SW 1271 (cell line): ENCODE results near the gene KIAA0232.

Experiments used
- DNase-seq, 2 experiments: peaks; one replicate each; lab custom pipeline; 2025; lab: John Stamatoyannopoulos, UW

The KIAA0232 gene, protein sequence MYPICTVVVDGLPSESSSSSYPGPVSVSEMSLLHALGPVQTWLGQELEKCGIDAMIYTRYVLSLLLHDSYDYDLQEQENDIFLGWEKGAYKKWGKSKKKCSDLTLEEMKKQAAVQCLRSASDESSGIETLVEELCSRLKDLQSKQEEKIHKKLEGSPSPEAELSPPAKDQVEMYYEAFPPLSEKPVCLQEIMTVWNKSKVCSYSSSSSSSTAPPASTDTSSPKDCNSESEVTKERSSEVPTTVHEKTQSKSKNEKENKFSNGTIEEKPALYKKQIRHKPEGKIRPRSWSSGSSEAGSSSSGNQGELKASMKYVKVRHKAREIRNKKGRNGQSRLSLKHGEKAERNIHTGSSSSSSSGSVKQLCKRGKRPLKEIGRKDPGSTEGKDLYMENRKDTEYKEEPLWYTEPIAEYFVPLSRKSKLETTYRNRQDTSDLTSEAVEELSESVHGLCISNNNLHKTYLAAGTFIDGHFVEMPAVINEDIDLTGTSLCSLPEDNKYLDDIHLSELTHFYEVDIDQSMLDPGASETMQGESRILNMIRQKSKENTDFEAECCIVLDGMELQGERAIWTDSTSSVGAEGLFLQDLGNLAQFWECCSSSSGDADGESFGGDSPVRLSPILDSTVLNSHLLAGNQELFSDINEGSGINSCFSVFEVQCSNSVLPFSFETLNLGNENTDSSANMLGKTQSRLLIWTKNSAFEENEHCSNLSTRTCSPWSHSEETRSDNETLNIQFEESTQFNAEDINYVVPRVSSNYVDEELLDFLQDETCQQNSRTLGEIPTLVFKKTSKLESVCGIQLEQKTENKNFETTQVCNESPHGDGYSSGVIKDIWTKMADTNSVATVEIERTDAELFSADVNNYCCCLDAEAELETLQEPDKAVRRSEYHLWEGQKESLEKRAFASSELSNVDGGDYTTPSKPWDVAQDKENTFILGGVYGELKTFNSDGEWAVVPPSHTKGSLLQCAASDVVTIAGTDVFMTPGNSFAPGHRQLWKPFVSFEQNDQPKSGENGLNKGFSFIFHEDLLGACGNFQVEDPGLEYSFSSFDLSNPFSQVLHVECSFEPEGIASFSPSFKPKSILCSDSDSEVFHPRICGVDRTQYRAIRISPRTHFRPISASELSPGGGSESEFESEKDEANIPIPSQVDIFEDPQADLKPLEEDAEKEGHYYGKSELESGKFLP (N-terminal part only)

DNA sequence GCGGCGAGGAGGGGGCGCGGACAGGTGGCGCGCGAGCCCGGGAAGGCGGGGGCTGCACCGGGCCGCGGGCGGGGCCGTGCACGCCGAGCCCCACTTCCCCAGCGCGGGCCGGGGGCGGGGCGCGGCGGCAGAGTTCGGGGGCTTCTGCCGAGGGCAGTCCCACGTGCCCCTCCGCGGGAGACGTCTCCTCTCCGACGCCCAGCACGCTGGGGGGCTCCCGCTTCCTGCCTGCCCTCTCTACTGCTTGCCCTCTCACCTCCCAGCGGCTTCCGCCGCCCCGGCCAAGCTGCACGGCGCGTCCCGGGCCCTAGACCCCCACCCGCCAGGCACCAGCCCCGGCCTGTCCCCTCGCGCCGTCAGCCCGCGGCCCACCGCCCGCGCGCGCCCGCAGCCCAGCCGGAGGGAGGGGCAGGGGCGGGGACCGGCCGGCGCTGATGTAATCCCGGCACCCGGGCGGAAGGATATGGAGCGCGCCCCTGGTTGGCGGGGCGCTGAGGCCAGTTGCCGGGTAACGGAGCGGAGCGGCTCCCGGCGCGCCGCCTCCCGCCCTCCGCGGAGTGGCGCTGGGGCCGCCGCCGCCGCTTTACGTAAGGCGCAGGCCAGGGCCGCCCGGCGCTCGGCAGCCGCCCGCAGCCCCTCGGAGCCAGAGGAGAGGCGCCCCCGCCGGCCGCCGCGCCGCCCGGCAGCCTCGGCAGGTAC is at the start of gene KIAA0232:
Gene KIAA0232 (plus strand): TSS at position 581 of the 699 bp plus-strand sequence. CDS start 41,727 bp downstream, outside the sequence.
- peak; percentile 62 to 81 for DNase-seq

DNA sequence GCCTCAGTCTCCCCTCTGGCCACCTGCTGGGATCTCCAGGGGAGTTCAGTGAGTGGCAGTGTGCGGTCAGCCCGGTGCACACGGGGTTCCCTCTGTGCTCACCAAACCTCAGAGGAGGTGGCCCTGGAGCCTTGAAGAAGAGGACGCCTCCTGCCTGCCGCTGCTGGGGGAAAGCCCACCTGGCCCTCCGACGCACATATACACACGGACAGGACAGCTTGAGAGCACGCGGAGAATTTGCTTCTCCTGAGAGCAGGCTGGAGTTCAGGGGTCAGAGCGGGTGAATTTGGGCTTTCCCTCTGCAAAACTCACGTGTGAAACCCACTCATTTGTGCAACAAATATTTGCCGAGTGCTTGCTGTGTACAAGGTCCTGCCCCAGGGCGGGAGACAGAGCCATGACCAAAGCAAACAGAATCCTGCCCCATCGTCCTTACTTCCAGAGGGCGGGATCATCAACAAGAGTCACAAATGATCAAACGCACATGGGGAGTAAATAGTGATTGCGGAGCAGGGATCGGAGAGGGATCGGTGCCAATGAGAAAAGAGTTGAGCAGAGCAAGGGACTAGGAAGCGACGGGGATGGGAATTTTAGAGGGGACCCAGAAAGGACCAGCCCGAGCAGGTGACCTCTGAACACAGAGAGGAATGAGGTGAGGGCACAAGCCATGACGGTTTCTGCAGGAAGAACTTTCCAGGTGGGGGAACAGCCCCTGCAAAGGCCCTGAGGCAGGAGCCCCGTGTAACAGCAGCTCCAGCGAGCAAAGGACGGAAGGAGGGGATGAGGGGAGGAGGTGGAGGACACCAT is 49.0 kb upstream of the KIAA0232 start:
- no peak for DNase-seq

DNA sequence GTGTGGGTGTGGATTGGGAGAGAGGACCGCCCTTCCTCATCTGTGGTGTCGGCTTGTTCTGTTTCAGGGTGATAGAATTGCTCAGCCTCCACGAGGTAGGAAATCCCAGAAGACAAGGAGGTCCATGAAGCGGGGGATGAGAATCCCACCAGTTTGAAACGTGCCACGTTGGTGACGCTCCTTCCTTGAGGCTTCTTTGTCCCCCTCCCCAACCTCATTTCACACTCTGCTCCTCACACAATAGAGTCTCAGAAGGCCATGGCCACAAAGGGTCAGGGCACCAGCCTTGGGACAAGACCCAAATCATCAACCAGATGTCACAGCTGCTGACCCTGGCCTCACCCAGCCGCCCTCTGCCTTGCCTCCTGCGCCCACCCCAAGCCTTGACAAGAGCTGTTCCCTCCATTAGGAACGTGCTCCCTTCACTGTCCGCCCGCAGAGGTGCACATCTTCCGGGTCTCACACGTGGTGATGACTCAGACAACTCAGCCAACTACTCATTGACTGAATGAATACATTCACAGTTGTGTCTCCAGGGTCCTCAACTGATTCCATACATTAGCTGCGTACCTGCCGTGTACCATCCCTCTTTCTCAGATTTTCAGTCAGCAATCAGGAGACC is 48.3 kb upstream of the KIAA0232 start:
- DNase-seq, result no peak

DNA sequence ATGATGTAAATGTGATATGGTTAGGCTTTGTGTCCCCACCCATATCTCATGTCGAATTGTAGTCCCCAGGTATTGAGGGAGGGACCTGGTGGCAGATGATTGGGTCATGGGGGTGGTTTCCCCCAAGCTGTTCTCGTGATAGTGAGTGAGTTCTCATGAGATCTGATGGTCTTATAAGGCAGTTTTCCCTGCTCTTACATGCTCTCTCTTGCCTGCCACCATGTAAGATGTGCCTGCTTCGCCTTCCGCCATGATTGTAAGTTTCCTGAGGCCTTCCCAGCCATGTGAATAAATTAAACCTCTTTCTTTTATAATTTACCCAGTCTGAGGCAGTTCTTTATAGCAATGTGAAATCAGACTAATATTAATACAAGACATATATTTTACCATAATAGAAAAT is 42.6 kb upstream of the KIAA0232 start:
- no peak for DNase-seq

DNA sequence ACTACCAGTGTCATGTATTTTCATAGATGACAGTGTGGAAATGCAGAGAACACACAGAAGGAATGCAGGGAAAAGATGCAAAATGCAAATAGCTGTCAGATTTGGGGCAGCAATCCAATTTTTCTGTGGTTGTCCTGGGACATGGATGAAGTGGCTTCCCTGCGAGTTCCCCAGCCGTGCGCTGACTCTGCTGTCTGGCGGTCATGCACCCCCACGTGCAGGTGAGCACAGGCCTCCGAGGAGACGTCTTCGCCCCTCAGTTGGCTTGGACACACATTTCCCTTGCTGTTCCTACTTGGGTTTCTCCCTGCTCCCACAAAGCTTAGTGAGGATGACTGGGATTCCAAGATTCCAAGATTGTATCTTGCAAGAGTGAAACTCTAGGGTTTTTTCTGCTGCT is 42.2 kb upstream of the KIAA0232 start:
- DNase-seq, result no peak

DNA sequence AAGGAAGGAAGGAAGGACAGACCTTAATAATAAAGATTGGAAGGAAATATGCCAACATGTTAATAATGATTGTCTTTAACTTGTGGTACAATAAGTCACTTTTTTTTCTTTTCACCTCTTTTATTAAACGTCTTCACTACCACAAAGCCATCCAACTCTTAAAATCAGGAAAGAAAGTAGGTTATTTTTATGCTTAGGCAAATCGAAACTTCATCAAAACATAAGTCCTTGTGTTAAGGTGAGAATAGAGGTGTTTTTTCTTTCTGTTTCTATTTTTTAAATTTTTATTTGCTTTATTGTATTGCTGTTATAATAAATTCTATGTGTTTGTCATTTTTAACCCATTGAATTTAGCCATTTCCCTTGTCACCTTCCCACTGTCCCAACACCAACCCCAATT is 40.0 kb upstream of the KIAA0232 start:
- DNase-seq, result no peak

DNA sequence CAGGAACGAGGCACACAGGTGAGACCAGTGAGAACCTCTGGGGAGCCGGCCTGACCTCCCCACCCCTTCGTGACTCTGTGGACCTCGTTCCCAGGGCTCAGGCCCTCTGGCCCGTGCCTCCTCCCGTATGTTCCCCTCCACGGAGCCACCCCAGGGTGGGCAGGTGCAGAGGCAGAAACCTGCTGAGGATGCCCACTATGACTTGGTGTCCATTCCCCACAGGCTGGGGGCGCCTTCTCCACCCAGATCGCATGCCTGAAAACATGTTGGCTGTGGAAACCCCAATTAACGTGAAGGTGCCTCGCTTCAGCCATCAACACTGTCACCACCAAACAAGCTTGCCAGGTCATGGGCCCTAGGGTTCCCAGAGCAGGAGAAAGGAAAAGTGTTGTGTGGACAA is 39.5 kb upstream of the KIAA0232 start:
- no peak for DNase-seq

DNA sequence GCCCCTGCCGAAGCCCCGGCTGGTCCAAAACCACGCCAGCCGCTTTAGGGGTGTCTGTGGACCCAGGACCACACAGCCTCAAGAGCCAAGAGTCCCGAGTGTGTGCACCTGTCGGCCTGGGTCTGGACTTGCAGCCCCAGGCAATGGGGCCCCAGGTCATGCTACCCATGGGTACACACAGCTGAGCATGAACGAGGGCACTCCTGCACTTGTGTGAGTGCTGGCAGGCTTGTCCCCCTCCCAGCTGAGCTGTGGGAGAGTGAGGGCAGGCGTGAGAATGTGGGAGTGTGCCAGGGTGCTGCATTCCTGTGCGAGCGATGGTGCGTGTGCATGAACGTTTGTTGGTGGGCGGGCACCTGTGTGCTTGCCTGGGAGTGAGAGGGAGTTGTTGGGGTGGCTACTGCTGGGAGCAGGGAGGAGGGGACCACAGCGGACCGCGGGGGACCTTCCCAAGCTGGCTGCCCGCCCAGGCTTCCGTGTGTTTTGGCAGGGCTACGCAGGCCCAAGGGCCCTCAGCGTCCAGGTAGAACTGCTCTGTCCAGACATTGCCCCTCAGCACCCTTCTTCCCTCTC is 35.7 kb upstream of the KIAA0232 start:
- no peak for DNase-seq

DNA sequence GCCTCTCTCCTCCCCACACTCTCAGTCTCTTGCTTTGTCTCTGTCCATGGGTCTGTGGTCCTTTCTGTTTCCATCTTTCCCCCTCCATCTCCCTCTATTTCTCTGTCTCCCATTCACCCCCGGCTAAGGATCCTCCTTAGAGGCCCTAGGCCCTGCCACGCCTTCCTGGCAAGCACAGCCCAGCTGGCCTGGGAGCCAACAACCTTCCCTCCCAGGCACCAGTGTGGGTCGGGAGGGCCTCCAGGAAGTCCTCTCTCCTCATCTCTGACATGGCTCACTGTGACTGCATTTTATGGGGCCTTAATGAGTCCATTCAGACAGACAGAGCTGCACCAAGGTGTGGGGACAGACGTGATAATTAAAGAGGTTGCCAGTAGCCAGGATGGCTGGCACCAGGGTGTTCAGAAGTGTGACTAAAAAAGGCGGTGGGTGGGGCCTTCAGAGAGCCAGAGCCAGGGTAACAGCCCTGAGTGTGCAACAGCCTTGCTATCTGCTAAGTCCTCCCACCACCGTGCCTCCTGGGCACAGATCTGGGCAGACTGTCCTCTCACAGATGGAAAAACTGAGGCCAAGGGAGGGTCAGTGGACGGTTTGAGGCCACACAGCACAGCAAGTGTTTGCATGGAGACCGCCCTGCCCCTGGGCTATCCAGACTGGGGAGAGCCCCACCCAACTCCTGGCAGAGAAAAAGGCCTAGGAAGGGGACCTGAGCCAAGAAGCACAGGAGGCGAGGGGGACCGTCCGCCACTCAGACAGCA is 35.1 kb upstream of the KIAA0232 start:
- no peak for DNase-seq

DNA sequence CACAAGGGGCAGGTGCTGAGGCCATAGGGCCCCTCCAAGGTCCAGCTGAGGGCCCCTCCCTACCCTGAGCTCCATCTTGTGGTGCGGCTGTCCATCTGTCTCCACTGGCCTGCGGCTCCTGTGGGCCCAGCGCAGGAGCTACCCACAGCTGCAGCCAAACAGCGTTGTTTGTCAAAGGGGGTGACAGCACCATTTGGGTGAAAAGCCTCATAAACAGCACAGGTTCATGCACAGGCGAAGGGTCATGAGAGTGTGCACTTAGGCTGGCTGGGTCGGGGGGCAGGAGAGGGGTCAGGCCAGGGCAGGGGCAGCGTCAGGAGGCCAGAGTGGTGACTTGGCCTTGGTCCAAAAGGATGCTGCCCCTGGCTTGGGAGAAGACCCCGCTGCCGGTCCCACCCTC is 34.2 kb upstream of the KIAA0232 start:
- DNase-seq, result no peak

DNA sequence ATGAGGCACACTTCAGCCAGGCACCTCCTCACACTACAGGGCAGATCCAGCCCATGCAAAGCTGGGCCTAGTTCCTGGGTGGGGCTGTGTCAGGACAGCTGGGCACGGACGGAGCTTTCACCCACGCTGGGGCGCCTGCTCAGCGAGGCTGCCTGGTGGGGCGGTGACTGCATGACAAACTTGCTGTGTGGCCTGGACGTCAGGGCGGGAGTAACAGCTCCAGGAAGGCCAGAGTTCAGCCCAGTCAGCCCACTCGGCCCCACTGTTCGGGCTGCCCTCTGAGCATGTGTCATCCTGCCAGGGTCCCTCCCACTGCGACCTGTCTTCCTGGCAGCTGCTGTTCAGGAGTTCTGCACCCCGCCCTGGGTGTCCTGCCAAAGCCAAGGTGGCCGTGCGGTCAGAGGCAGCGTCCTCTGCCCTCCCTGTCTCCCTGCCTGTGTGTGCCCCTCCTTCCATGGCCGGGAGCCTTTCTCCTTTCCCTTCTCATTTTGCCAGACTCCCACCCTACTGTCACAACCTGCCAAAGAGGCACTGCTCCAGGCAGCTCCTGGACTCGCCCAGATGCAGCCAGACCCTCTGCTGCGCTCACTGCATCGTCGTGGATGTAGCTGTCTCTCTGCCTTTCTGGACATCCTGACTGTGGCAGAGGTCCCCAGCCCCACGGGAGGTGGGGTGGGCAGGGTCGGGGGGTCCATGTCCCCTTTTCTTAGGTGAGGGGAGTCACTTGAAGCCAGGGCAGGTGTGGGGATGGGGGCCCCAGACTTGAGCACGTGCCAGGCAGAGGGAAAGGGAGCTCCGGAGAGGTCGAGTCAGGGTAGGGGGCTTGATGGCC is 33.0 kb upstream of the KIAA0232 start:
- DNase-seq, result no peak

DNA sequence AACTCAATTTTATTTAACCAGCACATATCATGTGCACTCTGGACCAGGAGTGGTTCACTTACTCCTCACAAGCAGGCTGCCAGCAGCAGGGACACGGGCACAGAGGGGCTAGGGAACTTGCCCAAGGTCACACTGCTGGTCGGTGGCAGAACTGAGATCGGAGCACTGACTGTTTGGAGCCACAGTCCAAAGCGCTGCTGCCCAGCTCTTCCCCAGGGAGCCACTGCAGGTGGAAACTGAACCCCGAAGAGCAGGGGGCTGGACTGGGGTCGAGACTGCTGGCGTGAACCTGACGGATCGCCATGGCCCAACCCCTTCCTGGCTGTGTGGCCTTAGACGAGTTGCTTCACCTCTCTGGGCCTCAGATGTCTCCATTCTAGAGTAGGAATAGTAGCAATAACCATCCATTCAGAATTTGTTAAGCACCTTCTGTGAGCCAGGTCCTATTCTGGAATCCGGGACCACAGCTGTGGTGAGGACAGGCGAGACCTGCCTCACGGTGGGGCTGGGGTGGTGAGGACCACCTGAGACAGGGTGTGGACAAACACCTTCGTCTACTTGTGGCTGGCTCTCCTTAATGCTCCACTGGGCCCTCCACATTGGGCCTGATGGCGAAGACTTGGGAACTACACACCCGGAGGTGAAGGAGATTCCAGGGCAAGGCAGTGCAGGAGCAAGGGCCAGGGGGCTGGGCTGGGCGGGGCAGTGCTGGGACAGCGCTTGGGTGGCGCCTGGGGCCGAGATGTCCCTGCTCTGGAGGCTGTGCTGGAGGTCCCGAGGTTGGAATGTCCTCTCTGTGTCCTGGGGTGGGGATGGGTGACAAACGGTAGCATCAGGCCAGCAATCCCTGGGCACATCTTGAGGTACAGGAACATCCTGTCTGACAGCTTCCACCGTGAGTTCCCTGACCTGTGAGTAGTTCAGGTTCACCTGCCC is 32.0 kb upstream of the KIAA0232 start:
- DNase-seq, result no peak

DNA sequence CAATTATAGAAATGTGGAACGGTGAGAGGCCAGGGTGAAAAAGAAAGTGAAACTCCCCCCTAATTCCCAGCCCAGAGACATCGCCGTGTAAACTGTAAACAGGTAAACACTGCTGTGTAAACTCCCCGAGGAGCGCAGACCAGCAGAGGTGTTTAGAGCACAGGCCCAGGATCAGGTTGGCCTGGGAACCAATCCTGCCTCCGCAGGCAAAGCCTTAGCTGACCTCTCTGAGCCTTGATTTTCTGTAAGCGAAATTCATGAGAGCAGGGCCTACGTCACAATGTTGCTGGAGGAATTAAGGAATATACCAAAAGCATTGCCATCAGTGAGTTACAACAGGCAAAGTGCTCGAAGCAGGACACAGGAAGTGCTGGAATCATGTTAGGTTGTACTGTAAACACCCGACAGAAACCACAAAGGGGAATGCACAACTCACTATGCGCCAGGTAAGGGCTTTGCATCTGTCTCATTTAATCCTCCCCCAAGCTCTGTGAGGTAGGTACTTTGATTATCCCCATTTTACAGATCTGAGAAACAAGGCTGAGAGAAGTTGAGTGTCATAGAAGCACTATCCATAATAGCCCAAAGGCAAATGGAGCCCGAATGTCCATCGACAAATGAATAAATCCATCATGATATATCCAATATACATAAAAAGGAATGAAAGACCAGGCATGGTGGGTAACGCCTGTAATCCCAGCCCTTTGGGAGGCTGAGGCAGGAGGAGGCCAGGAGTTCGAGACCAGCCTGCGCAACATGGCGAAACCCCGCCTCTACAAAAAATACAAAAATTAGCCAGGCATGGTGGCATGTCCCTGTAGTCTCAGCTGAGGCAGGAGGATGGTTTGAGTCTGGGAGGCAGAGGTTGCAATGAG is 30.7 kb upstream of the KIAA0232 start:
- DNase-seq, result no peak

DNA sequence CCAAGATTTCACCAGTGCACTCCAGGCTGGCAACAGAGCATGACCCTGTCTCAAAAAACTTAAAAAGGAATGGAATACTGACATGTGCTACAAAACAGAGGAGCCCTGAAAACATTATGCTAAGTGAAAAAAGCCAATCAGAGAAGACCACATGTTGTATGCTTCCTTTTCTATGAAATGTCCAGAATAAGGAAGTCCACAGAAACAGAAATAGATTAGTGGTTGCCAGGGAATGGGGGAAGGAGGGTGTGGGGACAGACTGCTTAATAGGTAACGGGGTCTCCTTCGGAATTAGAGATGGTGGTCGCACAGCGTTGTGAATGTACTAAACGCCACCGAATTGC is 30.1 kb upstream of the KIAA0232 start:
- DNase-seq, result no peak

DNA sequence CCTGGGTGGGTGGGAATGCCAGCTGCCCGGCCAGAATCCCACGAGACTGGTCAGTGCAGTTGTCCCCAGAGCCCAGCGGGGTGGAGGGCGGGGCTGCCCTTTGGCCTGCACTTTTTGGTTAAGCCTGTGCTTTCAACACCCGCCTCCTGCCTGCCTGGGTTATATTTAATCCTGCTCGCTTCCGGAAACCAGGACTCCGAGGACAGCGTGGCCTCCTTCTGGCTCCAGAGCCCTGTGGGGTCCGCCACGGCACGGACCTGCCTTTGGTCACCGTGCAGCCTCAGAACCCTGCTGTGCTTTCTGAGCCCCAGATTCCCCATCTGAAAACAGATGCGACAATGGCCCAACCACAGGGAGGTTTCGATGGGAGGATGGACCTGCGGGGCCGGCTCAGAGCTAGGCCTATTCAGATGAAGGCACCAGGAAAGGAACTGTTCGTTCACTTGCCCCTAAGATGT is 29.4 kb upstream of the KIAA0232 start:
- DNase-seq, result no peak

DNA sequence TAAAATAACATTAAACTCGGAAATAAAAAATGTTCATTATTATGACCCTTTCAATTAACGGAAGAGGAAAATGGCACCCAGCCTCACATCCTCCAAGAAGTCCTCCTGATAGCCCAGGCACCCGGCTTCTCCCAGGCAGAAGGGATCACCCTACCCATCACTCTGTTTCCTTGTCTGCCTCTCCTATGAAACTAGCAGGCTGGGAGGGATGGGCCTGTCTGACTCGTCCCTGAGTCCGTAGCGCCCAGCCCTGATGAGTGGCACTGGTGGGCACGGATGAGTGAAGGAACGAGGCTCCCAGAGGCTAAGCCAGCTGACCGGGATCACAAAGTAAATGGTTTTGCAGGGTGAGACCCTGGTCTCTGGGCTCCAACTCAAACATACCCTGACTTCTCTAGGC is 28.6 kb upstream of the KIAA0232 start:
- DNase-seq, result no peak
